Brain microvascular endothelial cell (primary cell): ENCODE results near the gene PRKAB1.
"Not testable (repeated sequence)": the region's sequence is repeated elsewhere in the genome, so short reads cannot be mapped to it uniquely, and the experiment has no call there.

Source experiments
- DNase-seq: peaks from one replicate; pipeline ENCODE4 v3.0.0-alpha.2; 2020
- H3K27ac ChIP-seq: fragments of 250-450 bp; sonication (Bioruptor Pico); 2 replicates; pipeline ENCODE4 v1.5.1; 2020; ENCODE audit warnings: mild to moderate bottlenecking, moderate library complexity
- H3K27me3 ChIP-seq: fragments of 250-450 bp; sonication (Bioruptor Pico); replicated peaks from 2 replicates; pipeline ENCODE4 v1.5.1; 2020; ENCODE audit warnings: mild to moderate bottlenecking
- H3K36me3 ChIP-seq: fragments of 250-450 bp; sonication (Bioruptor Pico); replicated peaks from 2 replicates; pipeline ENCODE4 v1.5.1; 2020; ENCODE audit warnings: mild to moderate bottlenecking
- H3K4me3 ChIP-seq: 2 replicates; pipeline ENCODE4 v1.5.1; 2011; ENCODE audit warnings: low read depth, mild to moderate bottlenecking, control low read depth, low read length, moderate library complexity
- in situ Hi-C: cut with HindIII; loops from 2 replicates; pipeline ENCODE4 v1.10.0; 2017; ENCODE audit warnings: low sequenced_read_pairs, low pct_ligation_motif_present
- TF ChIP-seq, protein P1 (sequence below): IDR thresholded peaks from 2 replicates; pipeline ENCODE4 v1.5.1; 2011; ENCODE audit warnings: low read depth, mild to moderate bottlenecking, moderate library complexity, low read length, control low read depth, inconsistent platforms; ENCODE audit errors: missing control alignments

Gene PRKAB1

GRCh38 chr12:119644930-119645329 is 23.0 kb upstream of the PRKAB1 start:
- Histone ChIP-seq H3K36me3 (no peaks in the 10 kb centered on the region), H3K27ac (no peak overlapping the region), H3K27me3 (no peaks in the 10 kb centered on the region), H3K4me3 (no peak overlapping the region)
- in situ Hi-C loops = no loop called here
- no peak for DNase-seq
- TF ChIP-seq, protein P1, sequence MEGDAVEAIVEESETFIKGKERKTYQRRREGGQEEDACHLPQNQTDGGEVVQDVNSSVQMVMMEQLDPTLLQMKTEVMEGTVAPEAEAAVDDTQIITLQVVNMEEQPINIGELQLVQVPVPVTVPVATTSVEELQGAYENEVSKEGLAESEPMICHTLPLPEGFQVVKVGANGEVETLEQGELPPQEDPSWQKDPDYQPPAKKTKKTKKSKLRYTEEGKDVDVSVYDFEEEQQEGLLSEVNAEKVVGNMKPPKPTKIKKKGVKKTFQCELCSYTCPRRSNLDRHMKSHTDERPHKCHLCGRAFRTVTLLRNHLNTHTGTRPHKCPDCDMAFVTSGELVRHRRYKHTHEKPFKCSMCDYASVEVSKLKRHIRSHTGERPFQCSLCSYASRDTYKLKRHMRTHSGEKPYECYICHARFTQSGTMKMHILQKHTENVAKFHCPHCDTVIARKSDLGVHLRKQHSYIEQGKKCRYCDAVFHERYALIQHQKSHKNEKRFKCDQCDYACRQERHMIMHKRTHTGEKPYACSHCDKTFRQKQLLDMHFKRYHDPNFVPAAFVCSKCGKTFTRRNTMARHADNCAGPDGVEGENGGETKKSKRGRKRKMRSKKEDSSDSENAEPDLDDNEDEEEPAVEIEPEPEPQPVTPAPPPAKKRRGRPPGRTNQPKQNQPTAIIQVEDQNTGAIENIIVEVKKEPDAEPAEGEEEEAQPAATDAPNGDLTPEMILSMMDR = no peak

DNA sequence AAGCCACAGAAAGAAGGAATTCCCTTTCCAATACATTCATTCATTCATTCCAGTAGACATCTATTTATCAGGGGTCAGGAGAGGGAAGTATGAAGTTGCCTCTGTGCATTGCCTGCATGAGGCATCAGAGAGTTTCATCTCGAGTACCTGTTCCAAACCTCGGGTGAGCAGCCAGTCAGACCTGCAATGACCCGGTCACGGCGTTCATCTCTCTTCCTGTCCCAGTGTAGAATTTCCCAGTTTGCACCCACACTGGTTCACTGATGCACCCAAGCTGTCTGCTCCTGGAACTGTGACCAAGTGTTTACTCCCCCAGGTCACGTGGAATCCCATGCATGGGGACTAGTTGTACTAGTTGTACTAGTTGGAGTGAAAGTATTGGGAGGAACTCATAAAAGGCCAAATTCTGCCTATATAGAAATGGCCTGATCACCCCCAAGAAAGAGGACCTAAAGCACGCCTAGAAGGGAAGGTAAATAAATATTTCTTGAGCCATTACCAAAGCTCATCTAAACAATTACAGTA is 22.3 kb upstream of the PRKAB1 start:
- Histone ChIP-seq H3K27ac (no peak overlapping the region), H3K36me3 (no peaks in the 10 kb centered on the region), H3K27me3 (no peaks in the 10 kb centered on the region), H3K4me3 (no peak overlapping the region)
- TF ChIP-seq, protein P1 = no peak
- no peak for DNase-seq
- in situ Hi-C loops = no loop called here

DNA sequence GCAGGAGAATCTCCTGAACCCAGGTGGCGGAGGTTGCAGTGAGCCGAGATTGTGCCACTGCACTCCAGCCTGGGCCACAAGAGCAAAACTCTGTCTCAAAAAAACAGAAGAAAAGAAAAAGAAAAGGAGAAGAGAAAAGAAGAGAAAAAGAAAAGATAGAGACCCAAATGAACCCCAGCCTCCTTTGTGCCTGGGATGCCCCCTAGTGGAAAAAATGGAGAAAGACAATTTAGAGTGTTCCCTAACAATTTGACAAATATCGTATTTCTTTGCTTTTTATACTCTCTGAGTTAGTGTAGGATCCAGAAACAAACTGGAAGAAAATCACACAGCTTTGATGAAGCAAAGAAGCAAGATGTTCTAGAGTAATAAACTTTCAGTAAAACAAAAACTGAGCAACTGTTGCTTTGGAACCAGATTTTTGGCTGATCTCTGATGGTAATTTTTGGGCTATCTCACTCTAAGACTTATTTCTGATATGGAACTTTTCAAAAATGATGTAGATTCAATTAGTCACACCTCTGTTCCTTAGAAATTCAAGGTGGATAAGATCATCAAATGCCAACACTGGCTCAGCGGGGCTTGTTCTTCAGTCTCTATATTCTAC is 18.6 kb upstream of the PRKAB1 start:
- TF ChIP-seq, protein P1 = peak; percentile 69
- Histone ChIP-seq H3K36me3 (no peaks in the 10 kb centered on the region), H3K4me3 (no peak overlapping the region), H3K27me3 (no peaks in the 10 kb centered on the region), H3K27ac (no peak overlapping the region)
- no peak for DNase-seq
- in situ Hi-C loops = no loop called here

DNA sequence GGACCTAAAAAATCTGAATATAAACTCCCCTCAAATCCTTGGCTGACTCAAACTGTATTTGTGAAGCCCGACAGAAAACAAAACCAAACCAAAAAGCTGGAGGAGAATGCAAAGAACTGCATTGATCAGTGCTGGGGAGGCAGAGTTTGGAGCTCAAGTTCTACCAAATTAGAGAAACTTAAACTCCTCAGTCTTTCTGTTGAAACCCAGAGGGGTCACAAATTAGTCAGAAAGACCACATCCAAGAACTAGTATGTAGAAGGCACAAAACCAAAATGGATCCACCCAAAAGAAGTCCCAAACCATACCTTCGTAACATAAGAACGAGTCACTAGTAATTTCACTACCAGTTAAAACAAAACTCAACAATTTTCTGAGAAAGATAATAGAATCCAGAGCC is 15.3 kb upstream of the PRKAB1 start:
- Histone ChIP-seq H3K36me3 (no peaks in the 10 kb centered on the region), H3K4me3 (no peak overlapping the region)
- TF ChIP-seq, protein P1 = no peak

GRCh38 chr12:119657001-119657400 is 10.9 kb upstream of the PRKAB1 start:
- H3K4me3 ChIP-seq, H3K27me3 ChIP-seq, in situ Hi-C loops, DNase-seq, H3K36me3 ChIP-seq, H3K27ac ChIP-seq: not testable (repeated sequence)

More for the DNA sequence above, 15.3 kb upstream of the PRKAB1 start:
- in situ Hi-C loops = no loop called here
- H3K27ac ChIP-seq = no peak overlapping the region
- no peaks in the 10 kb centered on the region for H3K27me3 ChIP-seq
- no peak for DNase-seq

DNA sequence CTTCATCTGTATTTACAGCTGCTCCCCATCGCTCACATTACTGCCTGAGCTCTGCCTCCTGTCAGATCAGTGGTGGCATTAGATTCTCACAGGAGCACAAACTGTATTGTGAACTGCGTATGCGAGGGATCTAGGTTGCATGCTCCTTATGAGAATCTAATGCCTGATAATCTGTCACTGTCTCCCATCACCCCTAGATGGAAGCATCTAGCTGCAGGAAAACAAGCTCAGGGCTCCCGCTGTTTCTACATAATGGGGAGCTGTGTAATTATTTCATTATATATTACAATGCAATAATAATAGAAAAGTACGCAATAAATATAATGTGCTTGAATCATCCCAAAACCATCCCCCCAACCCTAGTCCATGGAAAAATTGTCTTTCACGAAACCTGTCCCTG is 9.8 kb upstream of the PRKAB1 start:
- H3K27me3 ChIP-seq, H3K36me3 ChIP-seq, DNase-seq, in situ Hi-C loops, H3K4me3 ChIP-seq, H3K27ac ChIP-seq: not testable (repeated sequence)

DNA sequence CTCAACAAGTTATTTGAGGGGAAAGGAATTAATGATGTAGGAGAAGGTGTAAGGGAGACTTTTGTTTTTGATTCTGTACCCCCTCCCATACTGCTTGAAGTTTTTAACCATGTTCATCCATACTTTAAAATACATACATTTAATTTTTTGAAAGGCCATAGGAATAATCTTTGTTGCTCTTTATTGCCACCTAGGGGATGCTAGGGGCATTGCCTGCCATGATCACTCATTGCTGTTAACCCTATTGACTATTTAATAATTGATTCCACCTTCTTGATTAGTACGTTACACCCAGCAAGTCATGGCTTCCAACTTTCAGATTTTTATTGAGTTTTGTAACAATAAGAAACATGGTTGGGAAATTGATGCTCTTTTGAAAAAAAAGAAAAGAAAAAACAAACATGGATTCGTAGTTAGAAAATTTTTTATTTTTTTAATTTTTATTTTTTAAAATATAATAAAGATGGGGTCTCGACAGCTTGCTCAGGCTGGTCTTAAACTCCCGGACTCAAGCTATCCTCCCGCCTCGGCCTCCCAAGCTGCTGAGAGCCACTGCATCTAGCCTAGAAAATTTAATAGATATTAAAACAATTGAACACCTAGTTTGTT is 8.5 kb upstream of the PRKAB1 start:
- DNase-seq = peak; percentile 42
- TF ChIP-seq, protein P1 = peak; percentile 86
- Histone ChIP-seq H3K27ac (no peak overlapping the region), H3K36me3 (no peaks in the 10 kb centered on the region), H3K4me3 (no peak overlapping the region), H3K27me3 (no peaks in the 10 kb centered on the region)
- in situ Hi-C loops = no loop called here
